HCEC 1CT (cell line): Measurements from ENCODE around the gene ZSWIM2.
"Not testable (repeated sequence)": the region's sequence is repeated elsewhere in the genome, so short reads cannot be mapped to it uniquely, and the experiment has no call there.

Experiments
- DNase-seq: peaks from one replicate; pipeline ENCODE4 v3.0.0-alpha.2; 2017

ZSWIM2 gene

GRCh38 chr2:186835628-186836027 is 13.3 kb downstream of the ZSWIM2 start:
- DNase-seq: no peak

GRCh38 chr2:186827862-186828492 is 21.0 kb downstream of the ZSWIM2 start:
- no peak for DNase-seq

GRCh38 chr2:186827411-186827810 is 21.6 kb downstream of the ZSWIM2 start:
- peak; percentile 58 for DNase-seq

GRCh38 chr2:186822323-186822722 is 26.6 kb downstream of the ZSWIM2 start:
- DNase-seq: no peak

- DNase-seq: peak; percentile 62
Observed at GRCh38 chr2:186820303-186820702, 28.7 kb downstream of the ZSWIM2 start.

- DNase-seq: not testable (repeated sequence)
Observed at GRCh38 chr2:186811760-186812159, 37.2 kb downstream of the ZSWIM2 start.

- DNase-seq: no peak
Observed at GRCh38 chr2:186806591-186806990, 42.4 kb downstream of the ZSWIM2 start.

- not testable (repeated sequence) for DNase-seq
Observed at GRCh38 chr2:186798604-186799003, 50.4 kb downstream of the ZSWIM2 start.

- no peak for DNase-seq
Observed at GRCh38 chr2:186784930-186785329, 64.0 kb downstream of the ZSWIM2 start.

GRCh38 chr2:186783254-186783653 is 65.7 kb downstream of the ZSWIM2 start:
- no peak for DNase-seq

GRCh38 chr2:186780701-186781316 is 68.2 kb downstream of the ZSWIM2 start:
- peak; percentile 34 for DNase-seq
